MCF 10A (cell line): Measurements from ENCODE around the gene SH3GL3. TPM values are rescaled to one million over a fixed set of nuclear protein-coding genes. Genes with fewer than 3 reads are reported as not detected.

Experiments
- BruUV-seq: library from RNA; stranded (reverse); fragments of 400-500 nt; replicated peaks from 2 replicates; lab custom pipeline; 2021; lab: Mats Ljungman, UMichigan
- CTCF ChIA-PET: fragments of 300-600 bp; sonication (Branson Sonifier 250); formaldehyde crosslinking; extraction: SDS; loops from one replicate; lab custom pipeline; 2021; ENCODE audit warnings: antibody characterized with exemption, inconsistent platforms; lab: Yijun Ruan, JAX
- POLR2A ChIA-PET: fragments of 300-600, 350-650 bp; sonication (Branson Sonifier 250); formaldehyde crosslinking; extraction: SDS; loops from one replicate; lab custom pipeline; 2020; ENCODE audit warnings: antibody characterized with exemption, inconsistent platforms; lab: Yijun Ruan, JAX
- DNase-seq: peaks from one replicate; pipeline ENCODE4 v3.0.0-alpha.2; 2018; ENCODE audit not compliant: unreplicated experiment
- H3K27ac Mint-ChIP-seq: one replicate; pipeline ENCODE4 v1.8.0; 2022; ENCODE audit warnings: mild to moderate bottlenecking, low read depth, mixed read lengths; ENCODE audit not compliant: unreplicated experiment
- H3K27me3 Mint-ChIP-seq: one replicate; pipeline ENCODE4 v1.8.0; 2022; ENCODE audit warnings: mixed read lengths; ENCODE audit not compliant: insufficient read depth, unreplicated experiment
- H3K36me3 Mint-ChIP-seq: one replicate; pipeline ENCODE4 v1.8.0; 2022; ENCODE audit warnings: mild to moderate bottlenecking, moderate library complexity, mixed read lengths; ENCODE audit not compliant: insufficient read depth, unreplicated experiment
- H3K4me1 Mint-ChIP-seq: one replicate; pipeline ENCODE4 v1.8.0; 2022; ENCODE audit warnings: mixed read lengths; ENCODE audit not compliant: insufficient read depth, unreplicated experiment
- H3K4me3 Mint-ChIP-seq: one replicate; pipeline ENCODE4 v1.8.0; 2022; ENCODE audit warnings: mild to moderate bottlenecking, moderate library complexity, mixed read lengths; ENCODE audit not compliant: unreplicated experiment
- H3K9me3 Mint-ChIP-seq: one replicate; pipeline ENCODE4 v1.8.0; 2022; ENCODE audit warnings: mixed read lengths; ENCODE audit not compliant: unreplicated experiment
- CTCF ChIP-seq: fragments of 200-600 bp; IDR thresholded peaks from one replicate; pipeline ENCODE4 v1.8.0; 2022; ENCODE audit warnings: antibody characterized with exemption, mild to moderate bottlenecking; ENCODE audit not compliant: unreplicated experiment
- intact Hi-C: fragments of 100-400 bp; cut with micrococcal nuclease; formaldehyde crosslinking; loops from 2 replicates; pipeline ENCODE4 v1.14.1; 2022
- total RNA-seq: library from RNA; stranded (reverse); gene quantifications from 2 replicates; pipeline ENCODE4 v1.2.3, GENCODE V29; 2022

The SH3GL3 gene
- total RNA-seq, 1 experiment from 2014 or later = 0.19 TPM

- Mint-ChIP-seq H3K4me1 (no peaks in the 10 kb centered on the region), H3K36me3 (no peaks in the 10 kb centered on the region), H3K9me3 (peaks cover 10% of the 10 kb centered on the region), H3K27ac (no peak overlapping the region), H3K4me3 (no peak overlapping the region), H3K27me3 (peaks cover 20% of the 10 kb centered on the region)
- ChIA-PET POLR2A (no interaction called here), CTCF (interaction anchor here (0.6 kb wide), 1 partner anchor 161 kb away, joined by 4 read pairs; no protein-coding TSS in a partner anchor)
- no TSS peak for BruUV-seq
- DNase-seq = no peak
- no peak for TF ChIP-seq CTCF
- intact Hi-C loops = no loop called here
These were observed 100.0 kb downstream of the SH3GL3 start for GRCh38 chr15:83547168-83547567.

- intact Hi-C loops = no loop called here
These were observed 102.5 kb downstream of the SH3GL3 start for GRCh38 chr15:83549623-83550022.

GRCh38 chr15:83554558-83554957 is 107.4 kb downstream of the SH3GL3 start:
- ChIA-PET CTCF (interaction anchor here (0.6 to 9.5 kb wide), 2 partner anchors 117 to 543 kb away, joined by 3 to 186 read pairs; partner anchors contain the start of gene C15orf40), POLR2A (no interaction called here)
- no peak overlapping the region for H3K4me3 Mint-ChIP-seq
- peaks cover 7% of the 10 kb centered on the region for H3K9me3 Mint-ChIP-seq
- H3K27me3 Mint-ChIP-seq = no peaks in the 10 kb centered on the region
- no peak overlapping the region for H3K27ac Mint-ChIP-seq
- intact Hi-C loops = no loop called here
- no peak for TF ChIP-seq CTCF
- no peak for DNase-seq
- no peaks in the 10 kb centered on the region for H3K36me3 Mint-ChIP-seq
- H3K4me1 Mint-ChIP-seq = no peaks in the 10 kb centered on the region
- BruUV-seq = no TSS peak

More at GRCh38 chr15:83549623-83550022, 102.5 kb downstream of the SH3GL3 start:
- H3K27ac Mint-ChIP-seq = no peak overlapping the region
- no peak for DNase-seq
- BruUV-seq = no TSS peak
- peaks cover under 1% of the 10 kb centered on the region for H3K27me3 Mint-ChIP-seq
- TF ChIP-seq CTCF = no peak
- H3K9me3 Mint-ChIP-seq = peaks cover under 1% of the 10 kb centered on the region
- CTCF ChIA-PET = interaction anchor here (0.7 to 3.1 kb wide), 2 partner anchors 103 to 300 kb away, joined by 3 to 12 read pairs; partner anchors contain the start of gene SH3GL3
- no peaks in the 10 kb centered on the region for H3K36me3 Mint-ChIP-seq
- no peak overlapping the region for H3K4me3 Mint-ChIP-seq
- no peaks in the 10 kb centered on the region for H3K4me1 Mint-ChIP-seq
- POLR2A ChIA-PET = interaction anchor here (0.7 to 1.0 kb wide), 2 partner anchors 10 to 43 kb away, joined by 3 read pairs; no protein-coding TSS in a partner anchor

GRCh38 chr15:83555383-83555782 is 108.2 kb downstream of the SH3GL3 start:
- H3K27me3 Mint-ChIP-seq = no peaks in the 10 kb centered on the region
- no peaks in the 10 kb centered on the region for H3K4me1 Mint-ChIP-seq
- ChIA-PET CTCF (interaction anchor here (0.7 to 13.0 kb wide), 5 partner anchors 10 to 306 kb away, joined by 3 to 186 read pairs (median 6); partner anchors contain the start of gene SH3GL3), POLR2A (interaction anchor here (0.8 kb wide), 1 partner anchor 108 kb away, joined by 3 read pairs; the partner anchor contains the start of gene SH3GL3)
- H3K27ac Mint-ChIP-seq = no peak overlapping the region
- no peak overlapping the region for H3K4me3 Mint-ChIP-seq
- intact Hi-C loops = loop anchor here (5.0 kb wide), 1 partner anchor 173 kb away; no protein-coding TSS in a partner anchor
- TF ChIP-seq CTCF = no peak
- peaks cover 7% of the 10 kb centered on the region for H3K9me3 Mint-ChIP-seq
- no peaks in the 10 kb centered on the region for H3K36me3 Mint-ChIP-seq
- BruUV-seq = no TSS peak
- no peak for DNase-seq
